ENCODE measurements around the gene KIF11.

Gene KIF11

GRCh38 chr10:92688573-92688926, 95.6 kb downstream of the KIF11 start:
- no peak for DNase-seq

DNA sequence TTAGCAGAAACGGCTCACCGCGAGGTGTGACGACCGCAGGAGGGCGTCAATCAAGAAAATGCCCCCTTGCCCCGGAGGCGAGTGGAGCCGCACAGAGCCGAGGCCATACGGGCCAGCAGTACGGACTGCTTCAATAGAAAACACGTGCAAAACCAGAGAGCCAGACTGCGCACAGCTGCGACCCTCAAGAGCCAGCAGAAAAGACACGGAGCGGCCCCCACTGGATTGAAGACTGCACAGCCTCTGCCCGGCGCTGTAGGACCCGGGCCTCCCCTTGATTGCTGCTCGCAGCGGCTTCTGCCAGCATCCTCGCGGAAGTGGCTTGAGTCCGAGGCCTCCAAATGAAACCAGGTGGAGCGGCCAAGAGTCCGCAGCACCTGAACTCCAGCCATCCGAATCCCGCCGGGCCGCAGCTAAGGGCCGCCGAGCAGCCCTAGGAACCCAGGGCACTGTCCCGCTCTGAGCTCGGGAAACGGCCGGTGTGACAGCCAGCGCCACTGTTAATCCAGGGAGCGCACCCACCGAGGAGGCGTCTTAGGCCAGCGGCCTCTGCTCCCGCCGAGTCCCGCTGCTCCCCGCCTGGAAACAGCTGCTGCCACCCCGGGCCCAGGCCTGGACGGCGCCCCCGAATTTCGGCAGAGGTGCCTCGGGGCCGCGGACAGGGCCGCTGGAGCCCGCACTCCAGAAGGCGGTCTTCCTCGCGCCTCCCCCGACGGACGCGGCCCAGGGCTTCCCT, 96.2 kb downstream of the KIF11 start:
- peak; percentile 81 for DNase-seq

GRCh38 chr10:92689663-92690210, 96.8 kb downstream of the KIF11 start, which contains the start of gene HHEX:
Gene HHEX (plus strand): TSS chr10:92689955. CDS start chr10:92689987, 32 bp downstream.
- DNase-seq, result peak; percentile 93

DNA sequence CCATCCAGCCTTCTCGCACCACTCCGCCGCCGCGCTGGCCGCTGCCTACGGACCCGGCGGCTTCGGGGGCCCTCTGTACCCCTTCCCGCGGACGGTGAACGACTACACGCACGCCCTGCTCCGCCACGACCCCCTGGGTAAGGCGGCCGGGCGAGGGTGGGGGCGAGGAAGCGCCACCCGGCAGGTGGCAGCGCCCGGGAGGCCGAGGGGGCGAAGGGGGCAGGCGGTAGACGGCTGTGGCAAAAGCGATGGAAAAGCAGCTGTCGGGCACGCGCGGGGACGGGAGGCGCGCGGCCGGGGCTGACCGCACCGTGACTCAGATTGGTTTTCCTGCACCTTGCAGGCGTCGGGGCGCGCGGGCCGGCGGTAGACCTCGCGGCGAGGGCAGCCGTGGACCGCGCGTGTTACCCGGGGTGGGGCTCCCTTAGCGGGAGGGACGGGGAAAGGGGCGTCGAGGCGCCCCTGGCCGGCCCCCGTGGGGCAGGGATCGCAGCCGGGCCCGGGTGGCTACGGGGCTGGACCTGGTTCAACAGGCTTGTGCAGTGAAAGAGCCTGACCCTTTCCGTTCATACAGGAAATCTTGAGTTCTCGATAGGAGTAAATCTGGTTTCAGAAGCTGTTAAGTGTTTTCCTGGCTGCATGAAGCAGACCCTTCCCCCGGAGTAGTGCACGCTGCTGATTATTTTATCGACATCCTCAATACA, 97.4 kb downstream of the KIF11 start:
- peak; percentile 88 for DNase-seq

DNA sequence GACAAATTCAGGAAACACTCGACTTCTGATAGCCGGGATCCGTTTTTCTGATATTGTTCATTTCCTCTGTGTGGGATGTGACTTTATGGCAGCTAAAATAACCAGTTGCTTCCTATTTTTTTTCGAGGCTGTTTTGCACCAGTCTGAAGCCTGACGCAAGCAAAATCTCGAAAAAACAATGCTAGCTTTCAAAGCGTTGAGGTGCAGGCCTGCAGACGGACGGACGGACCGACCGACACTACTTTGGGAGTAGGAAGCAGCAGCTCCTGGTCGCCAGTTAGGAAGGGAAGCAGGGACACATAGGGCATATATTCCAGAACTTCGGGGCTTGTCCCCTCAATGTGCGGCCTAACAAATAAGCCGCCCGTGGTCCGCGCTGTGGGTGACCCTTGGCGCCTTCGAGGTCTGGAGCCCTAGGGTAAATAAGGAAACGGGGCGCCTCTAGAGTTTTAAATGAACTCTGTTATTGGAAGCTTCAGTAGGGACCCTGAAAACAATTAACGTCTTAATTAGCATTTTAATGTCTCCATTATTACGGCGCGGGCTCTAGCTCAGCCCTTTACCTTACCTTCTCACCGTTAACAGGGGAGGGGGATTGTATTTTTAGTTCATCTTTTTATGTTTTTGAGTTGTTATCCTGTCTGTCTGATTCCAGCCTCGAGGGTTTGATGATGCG, 98.1 kb downstream of the KIF11 start:
- DNase-seq, result no peak

DNA sequence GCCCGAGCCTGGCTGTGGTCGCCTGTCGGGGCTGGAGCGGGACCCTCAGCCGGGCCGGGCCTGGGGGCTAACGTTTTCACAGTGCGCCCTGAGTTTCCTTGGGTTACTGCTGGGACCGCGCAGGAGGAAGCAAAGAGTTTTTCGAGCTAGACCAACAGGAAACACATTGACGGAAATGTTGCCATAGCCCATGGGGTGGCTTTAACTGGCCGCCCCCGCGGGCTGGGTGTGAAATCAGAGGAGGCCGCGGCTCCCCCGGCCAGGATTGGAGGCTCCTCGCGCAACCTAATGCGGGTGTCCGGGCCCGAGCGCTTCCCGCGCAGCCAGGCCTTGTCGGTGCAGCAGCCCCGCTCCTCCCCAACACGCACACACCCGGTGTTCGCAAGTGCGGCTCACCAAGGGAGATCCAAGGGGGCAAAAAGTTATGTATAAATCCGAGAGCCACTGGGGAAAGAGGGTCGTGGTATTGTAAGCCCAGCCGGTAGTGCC, 98.7 kb downstream of the KIF11 start:
- no peak for DNase-seq

DNA sequence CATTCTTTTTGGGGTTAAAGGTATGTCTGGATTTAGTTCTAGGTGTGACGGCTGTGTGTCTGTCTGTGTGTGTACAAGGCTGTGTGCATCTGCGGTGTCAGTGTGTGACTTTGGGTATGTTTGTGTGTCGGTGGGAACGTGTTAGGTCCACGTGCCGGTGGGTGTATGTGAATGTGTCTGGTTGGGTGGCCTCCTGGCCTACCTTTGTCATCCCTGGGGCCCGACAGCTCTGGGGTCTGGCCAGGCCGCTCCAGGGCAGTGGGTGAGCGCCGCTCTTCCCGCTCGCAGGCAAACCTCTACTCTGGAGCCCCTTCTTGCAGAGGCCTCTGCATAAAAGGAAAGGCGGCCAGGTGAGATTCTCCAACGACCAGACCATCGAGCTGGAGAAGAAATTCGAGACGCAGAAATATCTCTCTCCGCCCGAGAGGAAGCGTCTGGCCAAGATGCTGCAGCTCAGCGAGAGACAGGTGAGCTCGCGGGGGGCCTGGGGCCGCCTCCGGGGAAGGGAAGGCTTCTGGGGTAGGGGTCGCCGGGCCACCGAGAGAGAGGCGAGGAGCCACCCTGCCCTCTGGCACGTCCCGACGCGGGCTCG, 99.2 kb downstream of the KIF11 start:
- no peak for DNase-seq

GRCh38 chr10:92692697-92693533, 100.0 kb downstream of the KIF11 start:
- peak; percentile 9 for DNase-seq

- DNase-seq, result no peak
Measured at GRCh38 chr10:92693534-92693893, 100.6 kb downstream of the KIF11 start.

- no peak for DNase-seq
Measured at GRCh38 chr10:92695679-92696605, 103.0 kb downstream of the KIF11 start.

DNA sequence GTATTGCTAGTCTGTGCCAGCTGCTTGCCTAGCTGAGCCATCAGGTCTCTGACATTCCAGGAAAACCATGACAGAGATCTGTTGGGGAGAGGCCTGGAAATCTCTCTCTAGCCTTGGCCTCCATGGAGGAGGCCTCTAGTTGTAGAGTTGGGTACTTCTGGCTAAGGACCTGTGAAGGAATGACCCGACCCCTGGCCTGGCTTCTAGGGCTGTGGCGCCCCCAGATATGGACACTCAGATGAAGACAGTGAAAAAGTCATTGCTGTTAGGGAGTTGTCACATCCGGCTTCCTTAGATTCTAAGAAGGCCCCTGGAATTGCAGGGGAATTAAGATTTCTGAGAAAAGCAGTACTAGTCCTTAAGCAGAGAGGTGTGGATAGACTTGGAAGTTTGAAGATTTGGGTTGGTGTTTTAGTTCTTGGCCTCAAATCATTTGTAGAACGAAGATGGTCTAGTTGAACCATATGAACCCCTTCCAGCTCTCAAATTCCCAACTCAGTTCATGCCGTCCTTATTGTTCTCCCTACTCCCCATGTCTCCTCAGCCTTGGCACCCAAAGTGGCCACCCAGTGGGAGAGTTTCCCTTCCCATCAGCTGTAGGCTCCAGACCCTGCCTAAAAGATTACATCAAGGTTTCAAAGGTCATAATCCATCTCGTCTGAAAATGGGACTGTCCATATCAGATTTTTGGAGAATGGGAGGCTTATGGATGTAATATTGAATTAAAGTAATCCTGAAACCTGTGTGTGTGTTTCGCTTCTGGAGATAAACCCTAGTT, 103.9 kb downstream of the KIF11 start:
- peak; percentile 16 for DNase-seq

GRCh38 chr10:92697663-92698511, 105.0 kb downstream of the KIF11 start:
- DNase-seq, result no peak

DNA sequence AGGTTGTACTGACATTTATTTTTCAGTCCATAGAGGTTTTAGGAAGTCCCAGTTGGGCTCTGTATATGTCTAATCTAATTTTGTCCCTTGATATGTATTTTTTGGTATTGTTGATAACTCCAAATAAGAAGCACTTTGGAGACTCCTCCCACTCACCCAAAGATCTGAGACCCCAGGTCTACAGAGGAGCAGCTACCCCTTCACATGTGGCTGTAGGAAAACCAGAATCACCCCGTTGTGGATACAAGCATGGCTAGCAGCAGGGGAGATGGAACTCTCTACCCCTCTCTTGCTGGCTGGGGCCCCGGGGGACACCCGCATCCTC, 106.2 kb downstream of the KIF11 start:
- DNase-seq, result no peak

DNA sequence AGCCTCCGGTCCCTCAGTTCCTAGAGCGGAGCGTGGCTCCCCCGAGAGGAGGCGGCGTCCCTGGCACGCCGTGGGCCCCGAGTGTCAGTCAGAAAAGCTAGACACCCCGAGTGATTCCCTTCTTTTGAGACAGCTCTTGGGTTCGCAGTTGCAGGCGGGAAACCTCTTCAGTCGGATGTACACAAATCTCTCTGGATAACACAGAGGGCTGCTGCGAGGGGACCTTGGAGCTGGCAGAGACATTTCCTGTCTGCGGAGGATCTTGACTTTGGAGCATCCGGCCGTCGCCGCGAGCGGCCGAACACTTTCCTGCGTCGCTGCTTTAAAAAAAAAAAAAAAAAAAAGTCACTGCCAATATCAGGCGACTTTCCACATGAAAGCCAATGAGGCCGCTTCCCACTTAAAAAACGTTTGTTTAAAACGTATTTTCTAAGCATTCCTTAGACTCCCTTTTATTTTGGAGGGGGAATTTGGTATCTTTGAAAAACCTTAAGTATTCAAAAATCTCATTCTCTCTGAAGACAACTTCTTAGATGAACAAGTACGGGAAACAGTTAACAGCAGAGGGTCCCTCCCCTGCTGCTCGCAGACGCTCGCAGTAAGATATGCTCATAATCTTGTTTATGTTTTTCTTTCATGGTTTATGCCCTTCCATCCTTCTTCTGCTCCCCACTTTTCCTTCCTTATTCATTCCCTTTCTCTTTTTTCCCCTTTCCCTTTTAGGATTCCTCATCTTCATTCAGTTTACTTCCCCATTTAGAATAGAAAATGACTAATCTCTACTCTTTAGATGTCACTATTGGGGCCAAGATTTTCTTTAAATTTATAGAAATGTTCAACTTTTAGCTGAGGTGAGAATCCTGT, 106.8 kb downstream of the KIF11 start:
- DNase-seq, result peak; percentile 82

- DNase-seq, result no peak
Measured at GRCh38 chr10:92702301-92702916, 109.5 kb downstream of the KIF11 start.

All from DMS53 (cell line).